CD4-positive, CD25-positive, alpha-beta regulatory T cell (primary cell): ENCODE results near the gene SNRPA1. TPM values are rescaled to one million over a fixed set of nuclear protein-coding genes. Genes with fewer than 3 reads are reported as not detected.

Source experiments
- ATAC-seq, 2 donors: fragments of 150-1000 bp; cut with Tn5 transposase; one replicate each; pipeline ENCODE4 v1.10.0; 2021; ENCODE audit warnings: low read depth in 2 of 2, moderate number of reproducible peaks in 2 of 2, moderate library complexity in 1 of 2
- DNase-seq, 3 donors: peaks; one replicate each; pipeline versions ENCODE4 v3.0.0 to v3.0.0-alpha.2; 2012 to 2022; ENCODE audit warnings: mixed read lengths in 1 of 3
- H3K27ac ChIP-seq: one replicate; pipeline ENCODE4 v1.7.0; 2013; ENCODE audit warnings: mild to moderate bottlenecking, low read length; ENCODE audit not compliant: insufficient read depth, poor library complexity, severe bottlenecking
- H3K27me3 ChIP-seq: one replicate; pipeline ENCODE4 v1.7.0; 2013; ENCODE audit warnings: low read length; ENCODE audit not compliant: control insufficient read depth, insufficient read depth
- H3K36me3 ChIP-seq: one replicate; pipeline ENCODE4 v1.7.0; 2013; ENCODE audit warnings: mild to moderate bottlenecking, low read length, moderate library complexity; ENCODE audit not compliant: control insufficient read depth, insufficient read depth
- H3K4me1 ChIP-seq: 2 replicates; pipeline ENCODE4 v1.7.0; 2013; ENCODE audit warnings: mild to moderate bottlenecking, low read length; ENCODE audit not compliant: insufficient read depth, control insufficient read depth, poor library complexity, severe bottlenecking
- H3K4me3 ChIP-seq: one replicate; pipeline ENCODE4 v1.7.0; 2013; ENCODE audit warnings: low read depth, mild to moderate bottlenecking, low read length, moderate library complexity
- H3K9me3 ChIP-seq, 2 experiments: 1 replicate in 1 of 2; 2 replicates in 1 of 2; pipeline ENCODE4 v1.7.0; 2013; ENCODE audit warnings: low read length in 2 of 2, mild to moderate bottlenecking in 1 of 2, moderate library complexity in 1 of 2; ENCODE audit not compliant: control insufficient read depth in 2 of 2
- H3K27ac Mint-ChIP-seq, 3 donors: one replicate each; pipeline ENCODE4 v1.8.0; 2020 to 2022; ENCODE audit warnings: mild to moderate bottlenecking in 3 of 3, mixed read lengths in 3 of 3, moderate library complexity in 2 of 3
- H3K27me3 Mint-ChIP-seq: one replicate; pipeline ENCODE4 v1.8.0; 2022; ENCODE audit warnings: mild to moderate bottlenecking, mixed read lengths
- H3K36me3 Mint-ChIP-seq: one replicate; pipeline ENCODE4 v1.8.0; 2020; ENCODE audit warnings: mixed read lengths
- H3K4me1 Mint-ChIP-seq, 4 donors: one replicate each; pipeline ENCODE4 v1.8.0; 2020 to 2022; ENCODE audit warnings: mixed read lengths in 4 of 4, mild to moderate bottlenecking in 1 of 4
- H3K4me3 Mint-ChIP-seq, 4 donors: one replicate each; pipeline ENCODE4 v1.8.0; 2020 to 2022; ENCODE audit warnings: mild to moderate bottlenecking in 4 of 4, mixed read lengths in 4 of 4, moderate library complexity in 3 of 4
- H3K9me3 Mint-ChIP-seq, 7 donors: one replicate each; pipeline ENCODE4 v1.8.0; 2020 to 2022; ENCODE audit warnings: mixed read lengths in 7 of 7, mild to moderate bottlenecking in 3 of 7, moderate library complexity in 2 of 7
- polyA plus RNA-seq, 4 donors: library from polyadenylated mRNA; unstranded; fragments of 300-500 nt; fragmentation: Illumina TruSeq; gene quantifications; one replicate each; pipeline ENCODE4 v1.2.3, GENCODE V29; 2021
- total RNA-seq: library from RNA; stranded (reverse); gene quantifications from one replicate; pipeline ENCODE4 v1.2.3, GENCODE V29; 2022

The SNRPA1 gene
- total and polyA plus RNA-seq, 5 donors from 2014 or later = 67.0 to 176 (median 69.9) TPM

GRCh38 chr15:101244889-101245668 is 50.0 kb downstream of the SNRPA1 start:
- Mint-ChIP-seq H3K9me3 (no peaks in the 10 kb centered on the region), H3K27ac (peak overlapping the region; percentile 60 to 89 (median 87)), H3K27me3 (no peaks in the 10 kb centered on the region), H3K4me1 (peaks cover 43 to 94% (median 78%) of the 10 kb centered on the region in 4 donors), H3K4me3 (peak overlapping the region; percentile 21 to 84 (median 70)), H3K36me3 (no peaks in the 10 kb centered on the region)
- peak overlapping the region; percentile 70 for H3K4me3 ChIP-seq
- no peaks in the 10 kb centered on the region for H3K36me3 ChIP-seq
- no peak for DNase-seq
- H3K9me3 ChIP-seq = no peaks in the 10 kb centered on the region
- ATAC-seq = no peak
- peak overlapping the region; percentile 79 for H3K27ac ChIP-seq
- peaks cover 85% of the 10 kb centered on the region for H3K4me1 ChIP-seq
- no peaks in the 10 kb centered on the region for H3K27me3 ChIP-seq

- H3K4me3 Mint-ChIP-seq = peak overlapping the region; percentile 21 to 84 (median 70)
- H3K9me3 Mint-ChIP-seq = no peaks in the 10 kb centered on the region
- Histone ChIP-seq H3K36me3 (no peaks in the 10 kb centered on the region), H3K27me3 (no peaks in the 10 kb centered on the region), H3K9me3 (no peaks in the 10 kb centered on the region), H3K27ac (peak overlapping the region; percentile 79), H3K4me1 (peaks cover 89% of the 10 kb centered on the region), H3K4me3 (peak overlapping the region; percentile 70)
- H3K27me3 Mint-ChIP-seq = no peaks in the 10 kb centered on the region
- ATAC-seq (no peak), DNase-seq (no peak)
- peaks cover 52 to 95% (median 80%) of the 10 kb centered on the region in 4 donors for H3K4me1 Mint-ChIP-seq
- H3K36me3 Mint-ChIP-seq = no peaks in the 10 kb centered on the region
- peak overlapping the region; percentile 66 to 89 (median 87) for H3K27ac Mint-ChIP-seq
Measured at GRCh38 chr15:101244036-101244781, 50.8 kb downstream of the SNRPA1 start.

GRCh38 chr15:101243420-101243819 is 51.6 kb downstream of the SNRPA1 start:
- no peak for DNase-seq
- Mint-ChIP-seq H3K9me3 (no peaks in the 10 kb centered on the region), H3K4me3 (peak overlapping the region; percentile 64 to 85 (median 79))

DNA sequence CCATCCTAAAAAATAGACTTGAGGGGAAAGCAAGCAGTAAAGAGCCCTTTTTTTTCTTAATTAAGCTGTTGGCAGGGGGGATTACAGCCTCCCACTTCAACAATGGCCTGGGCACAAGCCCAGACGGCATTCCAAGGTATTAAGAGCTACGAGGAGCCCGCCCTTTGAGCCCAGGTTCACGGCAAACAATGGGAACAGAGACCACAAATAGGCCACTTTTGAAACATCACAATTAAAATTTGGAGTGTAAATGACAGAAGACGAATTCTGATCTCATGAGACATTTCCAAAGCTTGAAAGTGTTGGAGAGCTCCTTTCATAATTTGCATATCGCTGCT is 52.1 kb downstream of the SNRPA1 start:
- no peaks in the 10 kb centered on the region for H3K36me3 Mint-ChIP-seq
- ATAC-seq (no peak), DNase-seq (no peak)
- H3K4me3 ChIP-seq = peak overlapping the region; percentile 81
- peak overlapping the region; percentile 64 to 85 (median 79) for H3K4me3 Mint-ChIP-seq
- no peaks in the 10 kb centered on the region for H3K9me3 Mint-ChIP-seq
- no peaks in the 10 kb centered on the region for H3K27me3 ChIP-seq
- no peaks in the 10 kb centered on the region for H3K27me3 Mint-ChIP-seq
- H3K4me1 ChIP-seq = peaks cover 87% of the 10 kb centered on the region
- H3K27ac Mint-ChIP-seq = peak overlapping the region; percentile 87 to 90 (median 87)
- H3K27ac ChIP-seq = peak overlapping the region; percentile 79
- H3K36me3 ChIP-seq = no peaks in the 10 kb centered on the region
- H3K4me1 Mint-ChIP-seq = peaks cover 55 to 96% (median 83%) of the 10 kb centered on the region in 4 donors
- H3K9me3 ChIP-seq = no peaks in the 10 kb centered on the region

More at GRCh38 chr15:101243420-101243819, 51.6 kb downstream of the SNRPA1 start:
- Mint-ChIP-seq H3K4me1 (peaks cover 55 to 98% (median 83%) of the 10 kb centered on the region in 4 donors), H3K36me3 (no peaks in the 10 kb centered on the region), H3K27ac (peak overlapping the region; percentile 66 to 89 (median 87)), H3K27me3 (no peaks in the 10 kb centered on the region)
- Histone ChIP-seq H3K36me3 (no peaks in the 10 kb centered on the region), H3K4me3 (peak overlapping the region; percentile 81), H3K27ac (peak overlapping the region; percentile 79), H3K9me3 (no peaks in the 10 kb centered on the region), H3K27me3 (no peaks in the 10 kb centered on the region), H3K4me1 (peaks cover 91% of the 10 kb centered on the region)
- no peak for ATAC-seq

- Mint-ChIP-seq H3K4me1 (peaks cover 51 to 94% (median 78%) of the 10 kb centered on the region in 4 donors), H3K36me3 (no peaks in the 10 kb centered on the region), H3K27ac (peak overlapping the region; percentile 87 to 90 (median 87)), H3K9me3 (no peaks in the 10 kb centered on the region), H3K4me3 (peak overlapping the region; percentile 64 to 85 (median 79)), H3K27me3 (no peaks in the 10 kb centered on the region)
- Histone ChIP-seq H3K27ac (peak overlapping the region; percentile 79), H3K36me3 (no peaks in the 10 kb centered on the region), H3K4me1 (peaks cover 88% of the 10 kb centered on the region), H3K9me3 (no peaks in the 10 kb centered on the region), H3K27me3 (no peaks in the 10 kb centered on the region), H3K4me3 (peak overlapping the region; percentile 81)
- DNase-seq = peak; percentile 60 to 82 (median 82)
- peak; percentile 86 to 87 for ATAC-seq
Measured at GRCh38 chr15:101242160-101242998, 52.7 kb downstream of the SNRPA1 start.

DNA sequence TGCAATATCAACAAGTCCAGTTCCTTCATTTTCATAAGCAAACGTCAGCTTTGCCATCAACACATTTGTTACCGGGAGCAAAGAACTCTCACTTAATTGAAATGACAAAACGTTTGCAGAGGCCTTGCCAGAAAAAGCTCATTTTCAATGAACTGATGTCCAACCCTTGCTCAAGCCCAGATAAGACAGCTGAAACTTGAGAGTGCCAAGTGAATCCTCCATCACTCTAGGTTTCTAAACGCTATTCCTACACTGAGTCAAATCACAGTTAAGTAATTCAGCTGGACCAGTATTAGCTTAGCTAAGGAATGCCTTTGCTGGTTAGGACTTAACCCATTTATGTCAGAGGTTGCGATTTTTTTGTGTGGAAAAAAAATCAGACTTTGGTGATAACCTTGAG is 54.7 kb downstream of the SNRPA1 start:
- peak overlapping the region; percentile 73 for H3K4me3 ChIP-seq
- H3K9me3 ChIP-seq = no peaks in the 10 kb centered on the region
- Mint-ChIP-seq H3K4me3 (peak overlapping the region; percentile 7 to 75 (median 72)), H3K27ac (peak overlapping the region in 1 of 3 donors; percentile 91), H3K9me3 (no peaks in the 10 kb centered on the region), H3K27me3 (no peaks in the 10 kb centered on the region), H3K36me3 (no peaks in the 10 kb centered on the region), H3K4me1 (peaks cover 43 to 83% (median 63%) of the 10 kb centered on the region in 4 donors)
- H3K27me3 ChIP-seq = no peaks in the 10 kb centered on the region
- H3K36me3 ChIP-seq = peaks cover 2% of the 10 kb centered on the region
- no peak for DNase-seq
- peaks cover 68% of the 10 kb centered on the region for H3K4me1 ChIP-seq
- ATAC-seq = no peak
- peak overlapping the region; percentile 74 for H3K27ac ChIP-seq

DNA sequence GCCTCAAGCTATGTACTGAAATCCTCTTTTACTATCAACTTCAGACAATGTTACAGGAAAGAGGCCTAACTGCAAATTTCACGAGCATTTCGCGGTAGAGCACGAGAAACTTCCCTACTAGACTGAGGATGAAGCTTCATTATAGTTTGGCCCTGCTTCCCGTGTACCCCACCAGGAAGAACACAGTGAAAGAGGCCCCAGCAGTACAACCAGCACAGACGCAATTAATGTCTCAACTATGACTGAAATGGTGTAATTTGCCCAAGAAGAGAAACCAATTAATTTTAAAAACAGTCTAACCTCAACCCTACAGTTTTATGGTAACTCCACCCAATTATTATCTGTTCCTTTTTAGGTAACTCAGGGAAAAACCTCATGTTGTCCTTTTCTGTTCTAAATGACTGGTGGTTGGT is 55.3 kb downstream of the SNRPA1 start:
- H3K9me3 ChIP-seq = no peaks in the 10 kb centered on the region
- no peaks in the 10 kb centered on the region for H3K27me3 ChIP-seq
- DNase-seq (peak in 1 of 3 donors; percentile 62), ATAC-seq (no peak)
- H3K9me3 Mint-ChIP-seq = no peaks in the 10 kb centered on the region
- peak overlapping the region; percentile 73 for H3K4me3 ChIP-seq
- H3K27ac ChIP-seq = peak overlapping the region; percentile 74
- H3K36me3 ChIP-seq = peaks cover 8% of the 10 kb centered on the region
- peaks cover 5% of the 10 kb centered on the region for H3K36me3 Mint-ChIP-seq
- peaks cover 4% of the 10 kb centered on the region for H3K27me3 Mint-ChIP-seq
- peaks cover 39 to 76% (median 58%) of the 10 kb centered on the region in 4 donors for H3K4me1 Mint-ChIP-seq
- peak overlapping the region; percentile 90 to 91 (median 91) for H3K27ac Mint-ChIP-seq
- H3K4me3 Mint-ChIP-seq = peak overlapping the region; percentile 66 to 75 (median 72)
- peaks cover 62% of the 10 kb centered on the region for H3K4me1 ChIP-seq
